GM12892 (cell line): Measurements from ENCODE around the gene OR13G1.

ENCODE experiments used
- POLR2A ChIP-seq: IDR thresholded peaks from 2 replicates; pipeline ENCODE4 v1.6.1; 2011; ENCODE audit warnings: low read depth, low read length, control low read depth
- POLR2AphosphoS5 ChIP-seq: IDR thresholded peaks from 2 replicates; pipeline ENCODE4 v1.6.1; 2011; ENCODE audit warnings: low read depth, low read length, control low read depth
- TAF1 ChIP-seq: IDR thresholded peaks from 2 replicates; pipeline ENCODE4 v1.6.1; 2011; ENCODE audit warnings: low read depth, mild to moderate bottlenecking, control low read depth, low read length, borderline replicate concordance

DNA sequence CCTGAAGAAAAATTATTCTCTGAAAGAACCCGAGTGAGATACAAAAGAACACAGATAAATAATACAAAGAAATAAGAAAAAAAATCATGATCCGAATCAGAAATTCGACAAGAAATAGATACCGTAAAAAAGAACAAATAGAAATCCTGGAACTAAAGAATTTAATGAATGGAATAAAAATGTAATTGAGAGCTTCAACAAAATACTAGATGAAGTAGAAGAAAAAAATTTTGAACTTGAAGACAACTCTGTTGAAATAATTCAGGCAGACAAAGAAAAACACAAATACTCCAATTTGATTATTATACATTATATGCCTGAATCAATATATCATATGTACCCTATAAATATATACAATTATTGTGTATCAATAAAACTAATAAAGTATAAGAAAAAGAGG, 41.7 kb upstream of the OR13G1 start:
- TF ChIP-seq POLR2A (no peak), TAF1 (no peak), POLR2AphosphoS5 (no peak)
